MM.1S (cell line): ENCODE results near the gene PBX4.

Source experiments
- EZH2 ChIP-seq: fragments of 300-600 bp; sonication (generic); optimal IDR thresholded peaks from 2 replicates; pipeline ENCODE3; 2017; ENCODE audit warnings: low read depth, mild to moderate bottlenecking, antibody characterized with exemption, low read length, mixed read lengths
- EZH2phosphoT487 ChIP-seq: fragments of 300-600 bp; sonication (generic); IDR thresholded peaks from 2 replicates; pipeline ENCODE4 v1.6.1; 2018; ENCODE audit warnings: antibody characterized with exemption, low read length
- TF ChIP-seq, protein P1 (sequence below): fragments of 300-600 bp; sonication (generic); IDR thresholded peaks from 2 replicates; pipeline ENCODE4 v1.5.1; 2016; ENCODE audit warnings: antibody characterized with exemption, low read length, mixed read lengths

- TF ChIP-seq, protein P1, sequence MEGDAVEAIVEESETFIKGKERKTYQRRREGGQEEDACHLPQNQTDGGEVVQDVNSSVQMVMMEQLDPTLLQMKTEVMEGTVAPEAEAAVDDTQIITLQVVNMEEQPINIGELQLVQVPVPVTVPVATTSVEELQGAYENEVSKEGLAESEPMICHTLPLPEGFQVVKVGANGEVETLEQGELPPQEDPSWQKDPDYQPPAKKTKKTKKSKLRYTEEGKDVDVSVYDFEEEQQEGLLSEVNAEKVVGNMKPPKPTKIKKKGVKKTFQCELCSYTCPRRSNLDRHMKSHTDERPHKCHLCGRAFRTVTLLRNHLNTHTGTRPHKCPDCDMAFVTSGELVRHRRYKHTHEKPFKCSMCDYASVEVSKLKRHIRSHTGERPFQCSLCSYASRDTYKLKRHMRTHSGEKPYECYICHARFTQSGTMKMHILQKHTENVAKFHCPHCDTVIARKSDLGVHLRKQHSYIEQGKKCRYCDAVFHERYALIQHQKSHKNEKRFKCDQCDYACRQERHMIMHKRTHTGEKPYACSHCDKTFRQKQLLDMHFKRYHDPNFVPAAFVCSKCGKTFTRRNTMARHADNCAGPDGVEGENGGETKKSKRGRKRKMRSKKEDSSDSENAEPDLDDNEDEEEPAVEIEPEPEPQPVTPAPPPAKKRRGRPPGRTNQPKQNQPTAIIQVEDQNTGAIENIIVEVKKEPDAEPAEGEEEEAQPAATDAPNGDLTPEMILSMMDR, result no peak
- TF ChIP-seq EZH2, result no peak
- TF ChIP-seq EZH2phosphoT487, result no peak
Observed at GRCh38 chr19:19550972-19551852, 67.3 kb downstream of the PBX4 start.
